Activated B cell treated with CpG ODN at 0.5 μM for 24 hours (primary cell): ENCODE results near the gene GADD45GIP1. TPM values are rescaled to one million over a fixed set of nuclear protein-coding genes. Genes with fewer than 3 reads are reported as not detected.

Source experiments
- ATAC-seq: fragments of 200-7000 bp; cut with Tn5 transposase; one replicate; pipeline ENCODE4 v1.10.0; 2021; ENCODE audit warnings: low read depth, mild to moderate bottlenecking, moderate library complexity
- CTCF ChIA-PET: fragments of 350-600 bp; sonication (Branson Sonifier 250); formaldehyde crosslinking; loops from one replicate; lab custom pipeline; 2021; ENCODE audit warnings: antibody characterized with exemption; lab: Charles Lee
- POLR2A ChIA-PET: fragments of 350-600 bp; sonication (Branson Sonifier 250); formaldehyde crosslinking; loops from one replicate; lab custom pipeline; 2021; ENCODE audit warnings: antibody characterized with exemption; lab: Charles Lee
- DNase-seq: peaks from one replicate; pipeline ENCODE4 v3.0.0; 2022
- H3K27ac Mint-ChIP-seq: one replicate; pipeline ENCODE4 v1.8.0; 2020; ENCODE audit warnings: mixed read lengths
- H3K27me3 Mint-ChIP-seq: one replicate; pipeline ENCODE4 v1.8.0; 2021; ENCODE audit warnings: mixed read lengths
- H3K36me3 Mint-ChIP-seq: one replicate; pipeline ENCODE4 v1.8.0; 2021; ENCODE audit warnings: low read depth, mixed read lengths
- H3K4me1 Mint-ChIP-seq: one replicate; pipeline ENCODE4 v1.8.0; 2021; ENCODE audit warnings: mixed read lengths
- H3K4me3 Mint-ChIP-seq: one replicate; pipeline ENCODE4 v1.8.0; 2020; ENCODE audit warnings: mild to moderate bottlenecking, mixed read lengths
- H3K9me3 Mint-ChIP-seq: one replicate; pipeline ENCODE4 v1.8.0; 2020; ENCODE audit warnings: mixed read lengths
- intact Hi-C: fragments of 100-400 bp; cut with micrococcal nuclease; formaldehyde crosslinking; loops from one replicate; pipeline ENCODE4 v1.15.1; 2024
- total RNA-seq: library from RNA; stranded (reverse); gene quantifications from 2 replicates; pipeline ENCODE4 v1.2.3, GENCODE V29; 2022
- TF ChIP-seq, protein P1 (sequence below): fragments of 200-600 bp; IDR thresholded peaks from one replicate; pipeline ENCODE4 v1.8.0; 2022; ENCODE audit warnings: antibody characterized with exemption, mild to moderate bottlenecking

Gene GADD45GIP1
- total RNA-seq, 1 donor from 2014 or later: 16.7 TPM

DNA sequence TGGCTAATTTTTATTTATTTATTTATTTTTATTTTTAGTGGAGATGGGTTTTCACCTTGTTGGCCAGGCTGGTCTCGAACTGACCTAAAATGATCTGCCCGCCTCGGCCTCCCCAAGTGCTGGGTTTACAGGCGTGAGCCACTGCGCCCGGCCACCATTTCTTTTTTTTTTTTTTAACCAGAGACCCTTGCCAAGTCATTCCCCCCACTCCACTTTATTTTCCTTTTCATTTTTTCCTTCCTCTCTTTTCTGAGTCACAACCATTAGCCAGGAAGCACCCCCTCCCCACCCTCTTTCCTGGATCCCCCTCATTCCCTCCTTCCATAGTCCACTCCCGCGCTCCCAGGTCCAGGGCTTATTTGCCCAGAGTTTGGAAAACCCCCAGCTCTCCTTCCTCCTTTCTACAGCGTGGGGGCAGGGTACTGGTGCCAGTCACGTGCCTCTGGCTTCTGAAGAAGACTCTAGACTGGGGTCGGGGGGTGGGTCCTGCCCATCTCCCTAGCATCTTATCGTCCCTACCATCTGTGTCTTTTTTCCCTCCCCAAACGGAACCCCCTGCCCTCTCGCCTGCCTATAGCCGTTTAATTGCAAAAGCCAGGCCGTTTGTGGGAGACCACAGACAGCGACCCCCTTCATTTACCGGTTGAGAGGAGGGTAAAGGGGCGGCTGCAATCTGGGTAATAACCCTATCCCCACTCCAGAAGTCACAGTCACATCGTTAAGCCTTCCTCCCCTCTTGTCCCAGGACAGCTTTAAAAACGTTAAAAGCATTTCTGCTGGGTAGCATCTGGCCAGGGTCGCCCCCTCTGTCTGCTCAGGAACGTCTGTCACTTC is 19.7 kb downstream of the GADD45GIP1 start:
- peaks cover 65% of the 10 kb centered on the region for H3K4me1 Mint-ChIP-seq

GRCh38 chr19:12936582-12936981 is 20.4 kb downstream of the GADD45GIP1 start:
- ChIA-PET CTCF (no interaction called here), POLR2A (interaction anchor here (0.6 to 3.3 kb wide), 8 partner anchors 9 to 200 kb away, joined by 4 to 21 read pairs (median 8); partner anchors contain the start of genes DNASE2, GCDH, GET3 and NACC1)
- ATAC-seq (no peak), DNase-seq (no peak)
- H3K4me1 Mint-ChIP-seq: peaks cover 65% of the 10 kb centered on the region
- TF ChIP-seq, protein P1, sequence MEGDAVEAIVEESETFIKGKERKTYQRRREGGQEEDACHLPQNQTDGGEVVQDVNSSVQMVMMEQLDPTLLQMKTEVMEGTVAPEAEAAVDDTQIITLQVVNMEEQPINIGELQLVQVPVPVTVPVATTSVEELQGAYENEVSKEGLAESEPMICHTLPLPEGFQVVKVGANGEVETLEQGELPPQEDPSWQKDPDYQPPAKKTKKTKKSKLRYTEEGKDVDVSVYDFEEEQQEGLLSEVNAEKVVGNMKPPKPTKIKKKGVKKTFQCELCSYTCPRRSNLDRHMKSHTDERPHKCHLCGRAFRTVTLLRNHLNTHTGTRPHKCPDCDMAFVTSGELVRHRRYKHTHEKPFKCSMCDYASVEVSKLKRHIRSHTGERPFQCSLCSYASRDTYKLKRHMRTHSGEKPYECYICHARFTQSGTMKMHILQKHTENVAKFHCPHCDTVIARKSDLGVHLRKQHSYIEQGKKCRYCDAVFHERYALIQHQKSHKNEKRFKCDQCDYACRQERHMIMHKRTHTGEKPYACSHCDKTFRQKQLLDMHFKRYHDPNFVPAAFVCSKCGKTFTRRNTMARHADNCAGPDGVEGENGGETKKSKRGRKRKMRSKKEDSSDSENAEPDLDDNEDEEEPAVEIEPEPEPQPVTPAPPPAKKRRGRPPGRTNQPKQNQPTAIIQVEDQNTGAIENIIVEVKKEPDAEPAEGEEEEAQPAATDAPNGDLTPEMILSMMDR: no peak
- intact Hi-C loops: loop anchor here (5.0 kb wide), 2 partner anchors 214 to 216 kb away; partner anchors contain the start of genes IER2, STX10 and TNPO2
- no peaks in the 10 kb centered on the region for H3K27me3 Mint-ChIP-seq
- H3K36me3 Mint-ChIP-seq: peaks cover 42% of the 10 kb centered on the region
- H3K4me3 Mint-ChIP-seq: peak overlapping the region; percentile 32
- H3K9me3 Mint-ChIP-seq: no peaks in the 10 kb centered on the region
- peak overlapping the region; percentile 41 for H3K27ac Mint-ChIP-seq

More for the DNA sequence above, 19.7 kb downstream of the GADD45GIP1 start:
- ATAC-seq (no peak), DNase-seq (no peak)
- TF ChIP-seq, protein P1: no peak
- intact Hi-C loops: loop anchor here (5.0 kb wide), 2 partner anchors 215 kb away; partner anchors contain the start of genes IER2, STX10 and TNPO2
- Mint-ChIP-seq H3K36me3 (peaks cover 48% of the 10 kb centered on the region), H3K27me3 (no peaks in the 10 kb centered on the region), H3K4me3 (peak overlapping the region; percentile 99), H3K27ac (peak overlapping the region; percentile 95), H3K9me3 (no peaks in the 10 kb centered on the region)
- CTCF ChIA-PET: interaction anchor here (0.9 to 1.5 kb wide), 3 partner anchors 28 to 52 kb away, joined by 4 to 5 read pairs (median 5); partner anchors contain the start of gene GCDH
- POLR2A ChIA-PET: interaction anchor here (0.6 to 3.3 kb wide), 22 partner anchors 9 to 1070 kb away, joined by 3 to 37 read pairs (median 5); partner anchors contain the start of genes DNASE2, GADD45GIP1, GCDH and GET3

GRCh38 chr19:12935071-12935470 is 22.0 kb downstream of the GADD45GIP1 start:
- TF ChIP-seq, protein P1: no peak
- ChIA-PET POLR2A (interaction anchor here (0.7 to 3.5 kb wide), 4 partner anchors 10 to 166 kb away, joined by 3 to 24 read pairs (median 16); partner anchors contain the start of genes GCDH, JUNB and RAD23A), CTCF (no interaction called here)
- ATAC-seq (no peak), DNase-seq (no peak)
- no peak overlapping the region for H3K4me3 Mint-ChIP-seq
- peaks cover 55% of the 10 kb centered on the region for H3K4me1 Mint-ChIP-seq
- H3K9me3 Mint-ChIP-seq: no peaks in the 10 kb centered on the region
- no peaks in the 10 kb centered on the region for H3K27me3 Mint-ChIP-seq
- intact Hi-C loops: loop anchor here (5.0 kb wide), 2 partner anchors 213 to 217 kb away; partner anchors contain the start of genes IER2, STX10 and TNPO2
- peaks cover 36% of the 10 kb centered on the region for H3K36me3 Mint-ChIP-seq
- no peak overlapping the region for H3K27ac Mint-ChIP-seq

- Mint-ChIP-seq H3K4me1 (peaks cover 42% of the 10 kb centered on the region), H3K4me3 (peak within 1 kb of the TSS; percentile 96), H3K27me3 (no peaks in the 10 kb centered on the region), H3K36me3 (peaks cover 34% of the 10 kb centered on the region), H3K9me3 (no peaks in the 10 kb centered on the region), H3K27ac (peak within 1 kb of the TSS; percentile 86)
- POLR2A ChIA-PET: interaction anchor here (0.6 to 3.5 kb wide), 26 partner anchors 9 to 1204 kb away, joined by 3 to 46 read pairs (median 4); partner anchors contain the start of genes C19orf53, DNASE2, GCDH and GET3
- TF ChIP-seq, protein P1: no peak
- DNase-seq (peak; percentile 80), ATAC-seq (peak; percentile 57)
- CTCF ChIA-PET: interaction anchor here (1.2 kb wide), 1 partner anchor 32 kb away, joined by 8 read pairs; no protein-coding TSS in a partner anchor
- intact Hi-C loops: loop anchor here (1.0 kb wide), 4 partner anchors 12 to 52 kb away; partner anchors contain the start of genes DNASE2, GCDH, RAD23A and SYCE2
Measured at GRCh38 chr19:12933287-12934072, 23.5 kb downstream of the GADD45GIP1 start, which contains the start of gene FARSA. FARSA (minus strand) TSS chr19:12933711; CDS start chr19:12933696, 15 bp downstream.
